Sigmoid colon (tissue), 7 donors: ENCODE data around the gene UBE2M. TPM values are rescaled to one million over a fixed set of nuclear protein-coding genes. Genes with fewer than 3 reads are reported as not detected.

ENCODE experiments used
- DNase-seq: peaks from one replicate; pipeline ENCODE4 v3.0.0-alpha.2; 2019
- H3K27ac ChIP-seq, 4 donors: fragments of 200-600 bp; sonication (generic); one replicate each; pipeline ENCODE4 v1.5.1; 2016 to 2019; ENCODE audit warnings: mild to moderate bottlenecking in 1 of 4
- H3K27me3 ChIP-seq, 3 donors: fragments of 200-600 bp; sonication (generic); one replicate each; pipeline ENCODE4 v1.5.1; 2019; ENCODE audit warnings: mild to moderate bottlenecking in 1 of 3
- H3K36me3 ChIP-seq, 4 donors: fragments of 200-600 bp; sonication (generic); one replicate each; pipeline ENCODE4 v1.5.1; 2016 to 2019
- H3K4me1 ChIP-seq, 4 donors: fragments of 200-600 bp; sonication (generic); one replicate each; pipeline ENCODE4 v1.5.1; 2017 to 2019
- H3K4me3 ChIP-seq, 4 donors: fragments of 200-600 bp; sonication (generic); one replicate each; pipeline ENCODE4 v1.5.1; 2017 to 2019; ENCODE audit warnings: mild to moderate bottlenecking in 2 of 4, moderate library complexity in 1 of 4
- H3K9me3 ChIP-seq, 4 donors: fragments of 200-600 bp in 3 of 4; sonication (generic) in 3 of 4; one replicate each; pipeline versions ENCODE4 v1.5.1 to v1.6.1; 2013 to 2019
- CTCF ChIP-seq, 4 experiments: fragments of 450-650 bp in 3 of 4; fragments of 200-600 bp in 1 of 4; IDR thresholded peaks; one replicate each; pipeline ENCODE4 v1.5.1; 2016 to 2019; ENCODE audit warnings: antibody characterized with exemption in 4 of 4, mild to moderate bottlenecking in 3 of 4, moderate library complexity in 2 of 4
- EP300 ChIP-seq, 4 donors: sonication (generic); formaldehyde crosslinking; IDR thresholded peaks; one replicate each; pipeline ENCODE4 v1.6.1; 2017; ENCODE audit warnings: antibody characterized with exemption in 4 of 4
- POLR2A ChIP-seq, 2 donors: fragments of 450-650 bp; IDR thresholded peaks; one replicate each; pipeline ENCODE4 v1.6.1; 2016; ENCODE audit warnings: antibody characterized with exemption in 2 of 2, mild to moderate bottlenecking in 2 of 2, moderate library complexity in 2 of 2
- POLR2AphosphoS5 ChIP-seq, 4 donors: sonication (generic); formaldehyde crosslinking; IDR thresholded peaks; one replicate each; pipeline ENCODE4 v1.6.1; 2017; ENCODE audit warnings: antibody characterized with exemption in 4 of 4
- WGBS, 2 donors: extraction: QIAGEN DNeasy Blood & Tissue Kit; methylation state at CpG; one replicate each; pipeline ENCODE4 v1.1.7; 2013; 5-methylcytosine and 5-hydroxymethylcytosine counted together
- intact Hi-C: fragments of 100-400 bp; cut with DNase I; formaldehyde crosslinking; loops from one replicate; pipeline ENCODE4 v1.15.1; 2023
- polyA plus RNA-seq, 3 donors: library from polyadenylated mRNA; stranded (reverse); fragments of 200-250 nt; gene quantifications; one replicate each; pipeline ENCODE4 v1.2.3, GENCODE V29; 2013
- total RNA-seq, 4 donors: library from RNA; depleted of rRNA; stranded (reverse); fragments of >200 nt; gene quantifications; one replicate each; pipeline ENCODE4 v1.1.0, GENCODE V29; 2016
- donor health status: healthy with polysubstance abuse.
- donor health status: Bipolar disorder and iron deficiency.
- donor health status: healthy.

The UBE2M gene
- total and polyA plus RNA-seq, 7 donors = 22.4 to 58.5 (median 37.5) TPM

GRCh38 chr19:58558623-58559274, 338 bp upstream of the UBE2M start:
- H3K27ac ChIP-seq = peak overlapping the region; percentile 99 to 100 (median 100)
- H3K4me1 ChIP-seq = peaks cover 0 to 72% (median 67%) of the 10 kb centered on the region in 4 donors
- intact Hi-C loops = loop anchor here (2.0 kb wide), 1 partner anchor 14 kb away; the partner anchor contains the start of gene MZF1
- 0 to 1% methylated on average over 76 of the region's 76 CpGs for WGBS, 2 donors
- TF ChIP-seq POLR2A (IDR thresholded peaks at IDR 0.05) = peak in 1 of 2 donors; percentile 65
- TF ChIP-seq CTCF (IDR thresholded peaks at IDR 0.05) = no peak
- peak; percentile 56 to 85 (median 72) for TF ChIP-seq POLR2AphosphoS5 (IDR thresholded peaks at IDR 0.05)
- peak in 1 of 4 donors; percentile 20 for TF ChIP-seq EP300 (IDR thresholded peaks at IDR 0.05)
- peak overlapping the region; percentile 61 to 84 (median 82) for H3K4me3 ChIP-seq
- peaks cover 10 to 17% (median 13%) of the 10 kb centered on the region in 4 donors for H3K36me3 ChIP-seq
- H3K9me3 ChIP-seq = no peaks in the 10 kb centered on the region
- DNase-seq = peak; percentile 100
- H3K27me3 ChIP-seq = no peaks in the 10 kb centered on the region

- Histone ChIP-seq H3K9me3 (no peaks in the 10 kb centered on the region), H3K36me3 (peaks cover 10 to 25% (median 16%) of the 10 kb centered on the region in 4 donors), H3K27ac (peak overlapping the region; percentile 99 to 100 (median 100)), H3K4me1 (peaks cover 0 to 69% (median 60%) of the 10 kb centered on the region in 4 donors), H3K4me3 (peak overlapping the region; percentile 81 to 86 (median 84)), H3K27me3 (no peaks in the 10 kb centered on the region)
- 25 to 32% methylated on average over 12 of the region's 12 CpGs for WGBS, 2 donors
- DNase-seq = peak; percentile 65
- intact Hi-C loops = loop anchor here (2.0 kb wide), 1 partner anchor 15 kb away; the partner anchor contains the start of gene MZF1
- TF ChIP-seq POLR2AphosphoS5 (IDR thresholded peaks at IDR 0.05) (no peak), POLR2A (IDR thresholded peaks at IDR 0.05) (no peak), CTCF (IDR thresholded peaks at IDR 0.05) (no peak), EP300 (IDR thresholded peaks at IDR 0.05) (no peak)
Measured at GRCh38 chr19:58557221-58558065, 968 bp downstream of the UBE2M start.

DNA sequence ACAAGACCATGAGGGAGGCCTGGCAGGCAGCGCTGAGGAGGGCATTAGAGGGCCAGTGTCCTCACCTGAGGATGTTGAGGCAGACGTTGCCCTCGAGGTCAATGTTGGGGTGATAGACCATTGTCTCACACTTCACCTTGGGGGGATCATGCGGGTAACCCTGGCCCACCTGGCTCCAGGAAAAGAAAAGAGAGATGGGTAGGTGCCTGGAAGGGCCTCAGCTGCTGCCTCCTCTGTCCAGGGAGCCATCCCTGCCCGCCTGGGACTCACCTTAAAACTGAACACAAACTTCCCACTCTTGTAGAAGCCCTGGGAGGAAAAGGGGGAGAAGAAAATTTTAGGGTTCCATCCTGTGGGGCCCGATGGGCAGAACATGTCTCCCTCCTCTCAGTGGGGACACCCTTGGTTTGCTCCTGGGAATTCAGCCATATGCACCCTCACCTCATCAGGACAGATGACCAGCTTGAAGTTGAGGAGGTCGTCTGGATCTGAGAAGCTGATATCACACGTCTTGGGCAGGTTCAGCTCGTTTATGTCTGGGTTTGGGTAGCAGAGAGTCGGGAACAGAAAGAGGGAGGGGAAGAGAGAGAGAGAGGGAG, 1.7 kb downstream of the UBE2M start:
- H3K4me1 ChIP-seq = peaks cover 0 to 62% (median 53%) of the 10 kb centered on the region in 4 donors
- TF ChIP-seq EP300 (IDR thresholded peaks at IDR 0.05) (no peak), POLR2A (IDR thresholded peaks at IDR 0.05) (no peak), CTCF (IDR thresholded peaks at IDR 0.05) (no peak), POLR2AphosphoS5 (IDR thresholded peaks at IDR 0.05) (no peak)
- no peaks in the 10 kb centered on the region for H3K27me3 ChIP-seq
- peak; percentile 63 for DNase-seq
- 54 to 63% methylated on average over 10 of the region's 10 CpGs for WGBS, 2 donors
- H3K9me3 ChIP-seq = no peaks in the 10 kb centered on the region
- peaks cover 17 to 32% (median 21%) of the 10 kb centered on the region in 4 donors for H3K36me3 ChIP-seq
- peak overlapping the region; percentile 99 to 100 (median 100) for H3K27ac ChIP-seq
- peak overlapping the region in 3 of 4 donors; percentile 81 to 84 (median 83) for H3K4me3 ChIP-seq
- intact Hi-C loops = no loop called here

GRCh38 chr19:58555920-58556621, 2.3 kb downstream of the UBE2M start:
- TF ChIP-seq POLR2AphosphoS5 (IDR thresholded peaks at IDR 0.05) (no peak), CTCF (IDR thresholded peaks at IDR 0.05) (no peak), EP300 (IDR thresholded peaks at IDR 0.05) (no peak), POLR2A (IDR thresholded peaks at IDR 0.05) (no peak)
- Histone ChIP-seq H3K9me3 (no peaks in the 10 kb centered on the region), H3K27ac (peak overlapping the region; percentile 99 to 100 (median 100)), H3K4me1 (peaks cover 0 to 57% (median 46%) of the 10 kb centered on the region in 4 donors), H3K4me3 (no peak overlapping the region), H3K36me3 (peaks cover 23 to 38% (median 28%) of the 10 kb centered on the region in 4 donors), H3K27me3 (no peaks in the 10 kb centered on the region)
- intact Hi-C loops = loop anchor here (1.0 to 2.0 kb wide), 2 partner anchors 12 to 37 kb away; partner anchors contain the start of genes TRIM28 and ZBTB45
- 86 to 89% methylated on average over 16 of the region's 16 CpGs for WGBS, 2 donors
- peak; percentile 68 for DNase-seq
